K562 (cell line): Measurements from ENCODE around the gene VPS9D1. TPM values are rescaled to one million over a fixed set of nuclear protein-coding genes. Genes with fewer than 3 reads are reported as not detected.
A peak's percentile ranks its signal among the peaks of the same experiment; 100 is the strongest.

Experiments used
- EGR1 ChIP-seq: fragments of 450-650 bp; conservative IDR thresholded peaks from 2 replicates; pipeline ENCODE4 v1.6.1; 2017; ENCODE audit warnings: mild to moderate bottlenecking
- MAX ChIP-seq: sonication (generic); formaldehyde crosslinking; IDR thresholded peaks from 2 replicates; pipeline ENCODE4 v1.9.0; 2022; ENCODE audit warnings: mild to moderate bottlenecking, missing genetic modification reagents
- PRPF4 ChIP-seq: fragments of 200-400 bp; formaldehyde crosslinking; IDR thresholded peaks from one replicate; pipeline ENCODE4 v1.6.1; 2017; ENCODE audit warnings: low read length, low read depth, mild to moderate bottlenecking; ENCODE audit not compliant: insufficient read depth, poor library complexity, severe bottlenecking
- REST ChIP-seq, 2 experiments: fragments of 450-650 bp; formaldehyde crosslinking in 1 of 2; IDR thresholded peaks; 2 replicates each; pipeline versions ENCODE4 v1.4.0 to v1.6.1; 2014 to 2020; ENCODE audit warnings: mild to moderate bottlenecking in 2 of 2, borderline replicate concordance in 1 of 2, low read depth in 1 of 2
- THAP7 ChIP-seq: fragments of 250-450 bp; sonication (Bioruptor Pico); IDR thresholded peaks from 2 replicates; pipeline ENCODE4 v1.5.0; 2021
- polyA plus RNA-seq, 8 experiments: library from polyadenylated mRNA; depleted of rRNA in 4 of 8; stranded (reverse) in 5 of 8; unstranded in 3 of 8; fragments of >200 nt; fragmentation: Nextera tagmentation in 2 of 8; fragmentation: Illumina TruSeq in 1 of 8; extraction: Ambion mirVana in 2 of 8; extraction: Trizol in 1 of 8; gene quantifications; 2 replicates each; pipeline versions ENCODE4 v1.2.1 to v1.2.3, GENCODE V29; 2011 to 2014; ENCODE audit warnings: inconsistent platforms in 1 of 8, missing spikeins in 1 of 8
- total RNA-seq, 7 experiments: library from RNA; depleted of rRNA in 6 of 7; stranded (reverse); fragments of >200 nt in 6 of 7; fragmentation: Illumina TruSeq in 2 of 7; extraction: Trizol in 2 of 7; gene quantifications; 2 replicates each; pipeline versions ENCODE4 v1.2.1 to v1.2.3, GENCODE V29; 2011 to 2021; ENCODE audit warnings: low replicate concordance in 1 of 7

VPS9D1 gene
- total and polyA plus RNA-seq, 9 of the 15 experiments (the other 6 are each of a cell fraction or from before 2014, with no cell fraction given): 0.33 to 3.1 (median 1.1) TPM

- TF ChIP-seq REST (IDR thresholded peaks at IDR 0.05; ENCODE audit: borderline replicate concordance) (no peak), REST (CRISPR knock-in tag; IDR thresholded peaks at IDR 0.05; ENCODE audit: low read depth) (no peak), EGR1 (peak; percentile 82), PRPF4 (peak; percentile 53), THAP7 (CRISPR knock-in tag) (no peak), MAX (CRISPR knock-in tag) (peak; percentile 95)
Measured at GRCh38 chr16:89711601-89712273, 9.0 kb downstream of the VPS9D1 start (continued).
